CD14-positive monocyte (primary cell): ENCODE results near the gene CCDC121. TPM values are rescaled to one million over a fixed set of nuclear protein-coding genes. Genes with fewer than 3 reads are reported as not detected.

Source experiments
- DNase-seq, 3 donors: peaks; one replicate each; pipeline ENCODE4 v3.0.0-alpha.2; 2011 to 2022
- H2AFZ ChIP-seq: 2 replicates; pipeline ENCODE4 v1.6.0; 2012; ENCODE audit warnings: mild to moderate bottlenecking, low read depth, low read length, inconsistent platforms; ENCODE audit not compliant: insufficient read depth, poor library complexity, severe bottlenecking
- H3K27ac ChIP-seq, 2 donors: 1 replicate in 1 of 2; 2 replicates in 1 of 2; pipeline ENCODE4 v1.5.1; 2012 to 2013; ENCODE audit warnings: low read length in 2 of 2, control low read depth in 1 of 2, inconsistent platforms in 1 of 2, low read depth in 1 of 2, mild to moderate bottlenecking in 1 of 2
- H3K27me3 ChIP-seq, 2 donors: one replicate each; pipeline versions ENCODE4 v1.6.0 to v1.6.1; 2011 to 2013; ENCODE audit warnings: low read length in 2 of 2; ENCODE audit not compliant: control insufficient read depth in 2 of 2, insufficient read depth in 2 of 2
- H3K36me3 ChIP-seq, 2 donors: replicated peaks in 1 of 2; 1 replicate in 1 of 2; 2 replicates in 1 of 2; pipeline versions ENCODE4 v1.5.1 to v1.6.1; 2012 to 2013; ENCODE audit warnings: low read length in 2 of 2, control low read depth in 1 of 2, inconsistent platforms in 1 of 2, mild to moderate bottlenecking in 1 of 2; ENCODE audit not compliant: insufficient read depth in 2 of 2, control insufficient read depth in 1 of 2
- H3K4me1 ChIP-seq, 2 donors: 1 replicate in 1 of 2; 2 replicates in 1 of 2; pipeline versions ENCODE4 v1.5.1 to v1.6.1; 2012 to 2013; ENCODE audit warnings: low read length in 2 of 2, control low read depth in 1 of 2, inconsistent platforms in 1 of 2, mild to moderate bottlenecking in 1 of 2, moderate library complexity in 1 of 2; ENCODE audit not compliant: insufficient read depth in 2 of 2, control insufficient read depth in 1 of 2
- H3K4me2 ChIP-seq: replicated peaks from 2 replicates; pipeline ENCODE3; 2012; ENCODE audit warnings: low read length, moderate library complexity, mild to moderate bottlenecking; ENCODE audit not compliant: poor library complexity, severe bottlenecking; ENCODE audit errors: extremely low read depth
- H3K4me3 ChIP-seq, 3 experiments: fragments of 200-600 bp in 1 of 3; sonication (generic) in 1 of 3; replicated peaks in 1 of 3; 1 replicate in 2 of 3; 2 replicates in 1 of 3; pipeline ENCODE4 v1.5.1; 2011 to 2013; ENCODE audit warnings: low read length in 3 of 3, mild to moderate bottlenecking in 3 of 3, control low read depth in 2 of 3, low read depth in 2 of 3, inconsistent platforms in 1 of 3, moderate library complexity in 1 of 3
- H3K79me2 ChIP-seq: 2 replicates; pipeline ENCODE4 v1.6.0; 2012; ENCODE audit warnings: mild to moderate bottlenecking, control low read depth, inconsistent platforms, low read length, moderate library complexity; ENCODE audit not compliant: insufficient read depth
- H3K9ac ChIP-seq: 2 replicates; pipeline ENCODE4 v1.6.0; 2017; ENCODE audit warnings: low read length, mild to moderate bottlenecking; ENCODE audit not compliant: insufficient read depth, poor library complexity, severe bottlenecking
- H3K9me3 ChIP-seq, 2 donors: replicated peaks in 1 of 2; 1 replicate in 1 of 2; 2 replicates in 1 of 2; pipeline versions ENCODE4 v1.5.1 to v1.6.1; 2012 to 2013; ENCODE audit warnings: low read length in 2 of 2, control low read depth in 1 of 2; ENCODE audit not compliant: control insufficient read depth in 1 of 2, insufficient read depth in 1 of 2
- H4K20me1 ChIP-seq: 2 replicates; pipeline ENCODE4 v1.6.0; 2012; ENCODE audit warnings: mild to moderate bottlenecking, low read length, control low read depth, moderate library complexity; ENCODE audit not compliant: insufficient read depth
- H3K27ac Mint-ChIP-seq, 7 donors: one replicate each; pipeline ENCODE4 v1.8.0; 2020; ENCODE audit warnings: mild to moderate bottlenecking in 7 of 7, mixed read lengths in 7 of 7, moderate library complexity in 6 of 7, inconsistent platforms in 2 of 7
- H3K27me3 Mint-ChIP-seq, 3 donors: one replicate each; pipeline ENCODE4 v1.8.0; 2021 to 2022; ENCODE audit warnings: low read depth in 3 of 3, mild to moderate bottlenecking in 3 of 3, mixed read lengths in 3 of 3, moderate library complexity in 3 of 3, inconsistent platforms in 1 of 3
- H3K36me3 Mint-ChIP-seq, 2 donors: one replicate each; pipeline ENCODE4 v1.8.0; 2020; ENCODE audit warnings: mixed read lengths in 2 of 2, inconsistent platforms in 1 of 2, mild to moderate bottlenecking in 1 of 2
- H3K4me1 Mint-ChIP-seq: one replicate; pipeline ENCODE4 v1.8.0; 2020; ENCODE audit warnings: mild to moderate bottlenecking, mixed read lengths
- H3K4me3 Mint-ChIP-seq, 2 donors: one replicate each; pipeline ENCODE4 v1.8.0; 2020; ENCODE audit warnings: mild to moderate bottlenecking in 2 of 2, mixed read lengths in 2 of 2, moderate library complexity in 1 of 2
- H3K9me3 Mint-ChIP-seq, 7 donors: one replicate each; pipeline ENCODE4 v1.8.0; 2020 to 2022; ENCODE audit warnings: mixed read lengths in 7 of 7, mild to moderate bottlenecking in 6 of 7, moderate library complexity in 6 of 7, inconsistent platforms in 2 of 7
- WGBS: methylation state at CpG from one replicate; pipeline ENCODE4 v1.1.5; 2013; ENCODE audit warnings: missing lambda C conversion rate; ENCODE audit not compliant: insufficient coverage; 5-methylcytosine and 5-hydroxymethylcytosine counted together
- intact Hi-C, 2 donors: fragments of 100-400 bp; cut with micrococcal nuclease; formaldehyde crosslinking; loops; one replicate each; pipeline versions ENCODE4 v1.15.0 to v1.15.1; 2023
- polyA plus RNA-seq, 3 donors: library from polyadenylated mRNA; depleted of rRNA in 1 of 3; unstranded in 2 of 3; stranded (reverse) in 1 of 3; fragments of 300-500 nt in 2 of 3; fragments of >200 nt in 1 of 3; fragmentation: Illumina TruSeq in 2 of 3; gene quantifications; 1 replicate in 2 of 3; 2 replicates in 1 of 3; pipeline ENCODE4 v1.2.3, GENCODE V29; 2012 to 2021
- TF ChIP-seq, protein P1 (sequence below): fragments of 200-600 bp; IDR thresholded peaks from one replicate; pipeline ENCODE4 v1.8.0; 2022; ENCODE audit warnings: antibody characterized with exemption, mild to moderate bottlenecking

The CCDC121 gene
- polyA plus RNA-seq, 3 donors = 0.22 to 0.61 (median 0.53) TPM

DNA sequence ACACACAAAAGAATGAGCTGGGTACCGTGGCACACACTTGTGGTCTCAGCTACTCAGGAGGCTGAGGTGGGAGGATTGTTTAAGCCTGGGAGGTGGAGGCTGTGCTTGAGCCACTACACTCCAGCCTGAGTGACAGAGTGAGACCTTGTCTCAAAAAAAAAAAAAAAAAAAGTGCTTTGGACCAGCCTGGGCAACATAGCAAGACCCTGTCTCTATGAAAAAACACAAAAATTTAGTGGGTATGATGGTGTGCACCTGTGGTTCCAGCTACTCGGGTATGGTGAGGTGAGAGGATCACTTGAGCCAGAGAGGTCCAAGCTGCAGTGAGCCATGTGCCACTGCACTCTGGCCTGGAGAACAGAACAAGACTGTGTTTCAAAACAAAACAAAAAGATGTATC lies 35.6 kb downstream of the CCDC121 start:
- Mint-ChIP-seq H3K4me3 (no peak overlapping the region), H3K27me3 (no peaks in the 10 kb centered on the region)
- peaks cover 0 to 28% of the 10 kb centered on the region in 2 donors for H3K36me3 ChIP-seq

GRCh38 chr2:27591745-27592144 lies 37.1 kb downstream of the CCDC121 start:
- peaks cover 47% of the 10 kb centered on the region for H4K20me1 ChIP-seq
- no peak overlapping the region for H3K4me2 ChIP-seq
- 63% methylated on average over 2 of the region's 3 CpGs for WGBS
- H3K9me3 Mint-ChIP-seq = peaks cover 34 to 44% (median 41%) of the 10 kb centered on the region in 7 donors
- H3K27me3 ChIP-seq = no peaks in the 10 kb centered on the region
- TF ChIP-seq, protein P1, sequence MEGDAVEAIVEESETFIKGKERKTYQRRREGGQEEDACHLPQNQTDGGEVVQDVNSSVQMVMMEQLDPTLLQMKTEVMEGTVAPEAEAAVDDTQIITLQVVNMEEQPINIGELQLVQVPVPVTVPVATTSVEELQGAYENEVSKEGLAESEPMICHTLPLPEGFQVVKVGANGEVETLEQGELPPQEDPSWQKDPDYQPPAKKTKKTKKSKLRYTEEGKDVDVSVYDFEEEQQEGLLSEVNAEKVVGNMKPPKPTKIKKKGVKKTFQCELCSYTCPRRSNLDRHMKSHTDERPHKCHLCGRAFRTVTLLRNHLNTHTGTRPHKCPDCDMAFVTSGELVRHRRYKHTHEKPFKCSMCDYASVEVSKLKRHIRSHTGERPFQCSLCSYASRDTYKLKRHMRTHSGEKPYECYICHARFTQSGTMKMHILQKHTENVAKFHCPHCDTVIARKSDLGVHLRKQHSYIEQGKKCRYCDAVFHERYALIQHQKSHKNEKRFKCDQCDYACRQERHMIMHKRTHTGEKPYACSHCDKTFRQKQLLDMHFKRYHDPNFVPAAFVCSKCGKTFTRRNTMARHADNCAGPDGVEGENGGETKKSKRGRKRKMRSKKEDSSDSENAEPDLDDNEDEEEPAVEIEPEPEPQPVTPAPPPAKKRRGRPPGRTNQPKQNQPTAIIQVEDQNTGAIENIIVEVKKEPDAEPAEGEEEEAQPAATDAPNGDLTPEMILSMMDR = no peak
- no peak overlapping the region for H2AFZ ChIP-seq
- no peak overlapping the region for H3K4me3 Mint-ChIP-seq
- H3K27ac ChIP-seq = no peak overlapping the region
- H3K36me3 ChIP-seq = peaks cover 0 to 19% of the 10 kb centered on the region in 2 donors
- peaks cover 15 to 46% of the 10 kb centered on the region in 2 donors for H3K9me3 ChIP-seq
- no peak for DNase-seq
- H3K4me1 Mint-ChIP-seq = peaks cover 11% of the 10 kb centered on the region
- no peak overlapping the region for H3K9ac ChIP-seq
- H3K79me2 ChIP-seq = peaks cover 99% of the 10 kb centered on the region
- H3K27me3 Mint-ChIP-seq = no peaks in the 10 kb centered on the region
- H3K4me3 ChIP-seq = no peak overlapping the region
- intact Hi-C loops = no loop called here
- peaks cover 27 to 55% of the 10 kb centered on the region in 2 donors for H3K36me3 Mint-ChIP-seq
- no peak overlapping the region for H3K27ac Mint-ChIP-seq
- peaks cover 4 to 8% of the 10 kb centered on the region in 2 donors for H3K4me1 ChIP-seq

More for the DNA sequence above, 35.6 kb downstream of the CCDC121 start:
- Histone ChIP-seq H3K4me1 (peaks cover 14 to 17% of the 10 kb centered on the region in 2 donors), H3K4me3 (no peak overlapping the region), H2AFZ (no peak overlapping the region), H3K27ac (no peak overlapping the region), H4K20me1 (peaks cover 51% of the 10 kb centered on the region), H3K9me3 (peaks cover 15 to 46% of the 10 kb centered on the region in 2 donors), H3K79me2 (peaks cover 99% of the 10 kb centered on the region), H3K27me3 (no peaks in the 10 kb centered on the region), H3K4me2 (no peak overlapping the region), H3K9ac (no peak overlapping the region)
- TF ChIP-seq, protein P1 = no peak
- Mint-ChIP-seq H3K9me3 (peaks cover 34 to 44% (median 41%) of the 10 kb centered on the region in 7 donors), H3K4me1 (peaks cover 26% of the 10 kb centered on the region), H3K36me3 (peaks cover 27 to 50% of the 10 kb centered on the region in 2 donors), H3K27ac (peak overlapping the region in 1 of 7 donors; percentile 37)
- WGBS = 100% methylated on average over 1 of the region's 2 CpGs
- intact Hi-C loops = no loop called here
- DNase-seq = no peak
